COR-L47 (cell line): ENCODE measurements around the gene CD209.
"Not testable (repeated sequence)": the region's sequence is repeated elsewhere in the genome, so short reads cannot be mapped to it uniquely, and the experiment has no call there.

Source experiments
- DNase-seq: peaks from one replicate; lab custom pipeline; 2025; lab: John Stamatoyannopoulos, UW

Gene CD209, protein sequence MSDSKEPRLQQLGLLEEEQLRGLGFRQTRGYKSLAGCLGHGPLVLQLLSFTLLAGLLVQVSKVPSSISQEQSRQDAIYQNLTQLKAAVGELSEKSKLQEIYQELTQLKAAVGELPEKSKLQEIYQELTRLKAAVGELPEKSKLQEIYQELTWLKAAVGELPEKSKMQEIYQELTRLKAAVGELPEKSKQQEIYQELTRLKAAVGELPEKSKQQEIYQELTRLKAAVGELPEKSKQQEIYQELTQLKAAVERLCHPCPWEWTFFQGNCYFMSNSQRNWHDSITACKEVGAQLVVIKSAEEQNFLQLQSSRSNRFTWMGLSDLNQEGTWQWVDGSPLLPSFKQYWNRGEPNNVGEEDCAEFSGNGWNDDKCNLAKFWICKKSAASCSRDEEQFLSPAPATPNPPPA

DNA sequence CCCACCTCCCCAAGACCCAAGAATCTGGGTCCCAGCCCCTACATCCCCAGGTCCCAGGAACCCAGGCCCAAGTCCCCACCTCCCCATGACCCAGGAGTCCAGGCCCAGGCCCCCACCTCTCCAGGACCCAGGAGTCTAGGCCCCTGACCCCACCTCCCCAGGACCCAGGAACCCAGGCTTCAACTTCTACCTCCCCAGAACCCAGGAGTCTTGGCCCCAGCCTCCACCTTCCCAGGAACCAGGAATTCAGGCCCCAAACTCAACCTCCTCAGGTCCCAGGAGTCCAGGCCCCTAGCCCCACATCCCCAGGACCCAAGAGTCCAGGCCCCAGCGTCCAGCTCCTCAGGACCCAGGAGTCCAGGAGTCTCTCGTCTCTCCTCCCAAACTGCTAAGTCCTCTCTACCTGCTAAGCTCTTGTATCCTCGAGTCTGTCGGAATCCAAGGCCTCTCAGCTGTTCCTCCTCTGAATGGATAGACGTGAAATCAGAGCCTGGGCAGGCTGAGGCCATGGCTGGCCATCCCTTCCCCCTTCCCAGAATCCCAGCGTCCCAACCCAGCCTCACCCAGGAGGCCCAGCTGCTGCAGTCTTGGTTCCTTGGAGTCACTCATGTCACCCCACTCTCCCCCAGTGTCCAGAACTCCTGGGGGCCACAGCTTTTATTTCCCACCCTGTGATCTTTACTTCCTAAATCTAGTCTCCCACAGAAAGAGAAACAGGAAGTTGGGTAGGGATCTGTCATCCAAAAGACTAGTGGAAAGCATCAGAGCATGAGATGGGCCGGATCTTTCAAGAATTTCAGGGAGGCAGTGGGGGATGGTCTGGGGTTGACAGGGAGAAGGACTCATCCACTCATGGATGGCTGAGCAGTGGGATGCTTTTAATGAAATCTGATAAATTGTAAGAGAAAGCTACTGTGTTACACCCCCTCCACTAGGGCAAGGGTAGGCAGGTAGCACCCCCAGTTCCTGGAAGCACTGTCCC, at the start of gene CD209:
CD209 (minus strand) TSS at position 632 of the 982 bp plus-strand sequence; CDS start at position 609, 23 bp downstream.
- no peak for DNase-seq

DNA sequence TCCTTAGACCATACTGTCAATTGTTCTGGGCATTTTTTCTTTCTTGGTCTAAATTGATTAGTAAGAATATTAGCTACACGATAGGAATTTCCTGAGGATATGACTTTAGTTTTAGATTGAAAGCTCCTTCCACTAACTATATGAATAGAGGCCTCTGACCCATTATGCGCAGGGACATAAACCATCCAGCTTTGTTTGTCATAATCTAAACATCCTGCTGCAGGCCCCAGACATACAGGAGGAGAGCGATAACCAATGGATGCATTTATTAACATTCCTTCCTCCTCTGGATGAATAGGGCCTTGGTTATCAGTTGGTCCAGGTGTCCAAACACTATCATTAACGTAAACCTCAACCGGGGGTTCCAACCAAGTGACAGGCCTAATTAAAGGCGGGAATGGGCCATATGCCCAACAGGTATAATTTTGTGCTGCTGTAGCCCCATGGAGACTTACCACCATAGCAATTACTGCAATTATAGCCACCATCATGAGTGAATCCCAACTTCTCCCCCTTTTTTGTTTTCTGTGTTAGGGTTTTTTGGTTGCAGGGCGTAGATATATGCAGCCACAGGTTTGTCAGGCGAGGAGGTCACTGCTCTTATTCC, 48.3 kb upstream of the CD209 start:
- DNase-seq, result peak; percentile 88

GRCh38 chr19:7793493-7793892, 46.2 kb upstream of the CD209 start:
- DNase-seq, result no peak

GRCh38 chr19:7792701-7793100, 45.4 kb upstream of the CD209 start:
- DNase-seq, result not testable (repeated sequence)

DNA sequence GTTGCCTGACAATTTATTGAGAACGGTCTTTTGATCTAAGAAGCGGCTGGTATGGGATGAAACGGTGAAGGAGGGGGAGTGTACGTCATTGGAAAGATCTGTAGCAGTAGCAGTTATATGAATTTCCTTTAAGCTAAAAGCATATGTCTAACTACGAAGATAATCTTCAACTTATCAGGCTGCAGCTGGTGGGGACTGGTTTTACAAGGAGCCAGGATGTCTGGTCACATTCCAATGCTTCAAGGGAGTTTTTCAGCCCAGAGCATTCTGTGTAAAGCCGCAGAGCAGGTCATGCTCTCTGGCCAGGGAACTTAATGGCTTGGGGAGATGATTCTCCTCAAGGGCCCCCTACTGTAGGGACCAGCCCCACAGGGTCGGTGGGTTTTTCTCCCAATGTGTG, 44.9 kb upstream of the CD209 start:
- DNase-seq, result no peak

GRCh38 chr19:7790416-7790815, 43.1 kb upstream of the CD209 start:
- DNase-seq, result no peak

DNA sequence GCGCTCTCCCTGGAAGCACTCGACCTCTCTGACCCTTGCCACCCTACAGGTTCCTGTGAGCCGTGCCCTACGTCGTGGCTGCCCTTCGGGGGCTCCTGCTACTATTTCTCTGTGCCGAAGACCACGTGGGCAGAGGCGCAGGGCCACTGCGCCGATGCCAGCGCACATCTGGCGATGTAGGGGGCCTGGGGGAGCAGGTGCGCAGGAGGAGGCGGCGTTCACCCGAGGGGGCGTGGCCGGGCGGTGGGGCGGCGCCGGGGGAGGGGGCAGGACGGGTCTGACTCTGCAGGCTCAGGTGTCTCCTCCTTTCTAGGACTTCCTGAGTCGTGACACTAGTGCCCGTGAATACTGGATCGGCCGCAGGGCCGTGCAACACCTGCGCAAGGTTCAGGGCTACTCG, 42.1 kb upstream of the CD209 start:
- no peak for DNase-seq

DNA sequence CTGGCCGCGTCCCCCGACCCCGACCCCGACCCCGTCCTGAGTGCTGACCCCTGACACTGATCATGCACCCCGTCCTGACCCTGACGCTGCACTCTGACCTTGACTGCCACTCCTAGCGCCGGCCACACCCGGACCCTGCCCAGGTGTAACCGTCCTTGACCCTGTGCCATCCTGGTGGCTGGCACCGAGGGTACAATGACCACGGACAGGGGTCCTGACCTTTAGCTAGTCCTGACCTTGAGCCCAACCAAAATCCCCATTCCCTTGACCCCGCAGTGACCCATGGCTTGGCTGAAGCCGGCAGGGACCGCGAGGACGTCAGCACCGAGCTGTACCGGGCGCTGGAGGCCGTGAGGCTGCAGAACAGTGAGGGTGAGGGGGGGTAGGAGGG, 41.6 kb upstream of the CD209 start:
- DNase-seq, result no peak

DNA sequence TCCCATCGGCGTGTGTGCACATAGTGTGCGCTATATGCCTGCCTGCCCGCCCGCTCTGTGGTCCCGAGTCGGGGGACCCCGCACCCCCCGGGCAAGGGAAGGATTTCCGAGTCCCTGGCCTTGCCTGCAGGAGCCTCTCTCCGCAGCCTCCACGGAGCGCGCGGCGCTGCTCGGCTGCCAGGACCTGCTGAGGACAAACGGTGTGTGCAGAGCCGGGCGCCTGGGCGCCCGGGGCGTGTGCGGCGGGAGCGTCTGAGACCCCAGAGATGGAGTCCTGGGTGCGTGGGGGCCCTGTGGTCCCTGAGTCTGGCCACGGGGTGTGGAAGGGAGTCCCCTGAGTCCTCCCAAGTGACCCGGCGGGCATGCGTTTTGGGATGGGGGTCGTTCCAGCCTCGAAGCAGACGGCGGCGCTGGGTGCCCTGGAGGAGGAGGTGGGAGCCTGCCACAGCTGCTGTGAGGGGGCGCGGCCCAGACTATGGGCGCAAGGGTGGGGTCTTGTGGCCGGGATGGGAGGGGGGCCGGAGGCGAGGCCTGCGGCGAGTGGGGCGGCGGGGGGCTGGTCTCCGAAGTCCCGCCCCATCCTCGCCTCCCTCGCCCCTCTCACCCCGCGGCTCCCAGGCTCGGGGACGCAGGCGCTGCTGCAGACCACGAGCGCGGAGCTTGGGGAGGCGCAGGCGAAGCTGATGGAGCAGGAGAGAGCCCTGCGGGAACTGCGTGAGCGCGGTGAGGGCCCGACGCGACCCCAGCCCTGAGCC, 41.0 kb upstream of the CD209 start:
- DNase-seq, result no peak

- no peak for DNase-seq
Measured at GRCh38 chr19:7787602-7788177, 40.4 kb upstream of the CD209 start.

DNA sequence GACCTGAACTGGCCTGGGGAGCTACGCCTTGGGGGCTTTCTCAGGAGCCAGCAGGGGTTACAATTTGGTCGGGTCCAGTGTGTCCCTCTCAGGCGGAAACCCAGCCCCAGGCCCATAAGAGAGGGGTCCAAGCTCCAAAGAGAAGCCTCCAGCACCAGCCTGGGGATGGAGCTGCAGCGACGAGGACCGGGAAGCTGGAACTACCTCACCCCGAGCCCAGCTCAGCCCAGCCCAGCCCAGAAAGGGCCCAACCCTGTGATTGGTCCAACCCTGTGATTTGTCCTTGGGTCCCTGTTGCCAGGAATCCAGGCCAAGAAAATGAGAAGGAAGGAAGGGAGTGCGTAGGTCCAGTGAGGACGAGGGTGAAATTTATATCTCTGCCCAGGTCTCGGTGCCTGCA, 39.8 kb upstream of the CD209 start:
- DNase-seq, result no peak

DNA sequence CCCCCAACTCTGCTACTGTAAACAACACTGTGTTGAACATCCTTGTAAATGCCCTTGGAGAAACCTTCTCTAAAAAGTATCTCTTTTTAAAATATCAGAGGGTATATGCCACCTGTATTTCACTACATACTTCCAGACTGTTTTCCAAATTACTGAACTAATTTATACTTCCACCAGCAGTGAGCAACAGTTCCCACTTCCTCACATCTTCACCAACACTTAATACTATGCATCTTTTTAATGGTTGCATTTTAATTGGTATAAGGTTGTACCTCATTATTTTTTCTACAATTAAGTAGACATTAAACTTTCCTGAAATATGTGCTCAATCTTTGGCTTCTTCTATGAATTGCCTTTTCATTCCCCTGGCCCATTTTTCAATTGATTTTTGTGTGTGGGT, 37.5 kb upstream of the CD209 start:
- no peak for DNase-seq

DNA sequence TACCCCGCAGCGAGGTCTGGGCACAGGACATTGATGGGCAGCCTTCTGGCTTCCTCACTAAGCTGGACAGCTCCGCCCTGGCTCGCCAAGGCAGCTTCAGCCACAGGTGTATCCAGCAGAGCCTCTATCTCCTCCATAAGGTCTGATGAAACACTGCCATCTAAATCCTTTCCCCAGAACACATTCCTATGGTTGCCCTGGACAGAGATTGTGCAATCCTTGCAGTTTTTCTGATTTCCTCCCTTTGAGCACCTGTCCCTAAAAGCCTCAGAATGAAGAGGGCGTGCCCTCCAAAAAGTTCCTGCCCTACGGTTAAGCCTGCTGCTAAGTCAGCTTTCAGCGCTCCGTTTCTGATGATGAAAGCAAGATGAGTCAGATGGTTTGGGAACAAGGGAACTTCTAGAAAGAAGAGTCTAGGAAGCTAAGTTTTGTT, 36.7 kb upstream of the CD209 start:
- no peak for DNase-seq

DNA sequence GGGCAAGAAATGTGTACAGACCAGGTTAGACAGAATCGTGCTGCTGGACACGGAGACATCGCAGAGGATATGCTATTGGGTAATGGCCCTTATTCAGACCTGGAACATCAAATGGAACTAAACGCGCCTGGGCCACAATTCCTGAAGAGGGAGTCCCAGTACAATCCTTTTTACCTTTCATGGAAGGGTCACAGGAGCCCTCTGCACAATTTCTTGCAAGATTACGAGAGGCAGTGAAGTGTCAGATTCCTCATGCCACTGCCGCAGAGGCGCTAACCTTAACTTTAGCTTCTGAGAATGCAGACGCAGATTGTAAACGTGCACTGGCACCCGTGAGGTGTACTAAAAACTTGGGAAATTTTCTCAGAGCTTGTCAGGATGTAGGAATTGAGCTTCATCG, 33.8 kb upstream of the CD209 start:
- DNase-seq, result no peak

- DNase-seq, result no peak
Measured at GRCh38 chr19:7779631-7780486, 32.5 kb upstream of the CD209 start.

DNA sequence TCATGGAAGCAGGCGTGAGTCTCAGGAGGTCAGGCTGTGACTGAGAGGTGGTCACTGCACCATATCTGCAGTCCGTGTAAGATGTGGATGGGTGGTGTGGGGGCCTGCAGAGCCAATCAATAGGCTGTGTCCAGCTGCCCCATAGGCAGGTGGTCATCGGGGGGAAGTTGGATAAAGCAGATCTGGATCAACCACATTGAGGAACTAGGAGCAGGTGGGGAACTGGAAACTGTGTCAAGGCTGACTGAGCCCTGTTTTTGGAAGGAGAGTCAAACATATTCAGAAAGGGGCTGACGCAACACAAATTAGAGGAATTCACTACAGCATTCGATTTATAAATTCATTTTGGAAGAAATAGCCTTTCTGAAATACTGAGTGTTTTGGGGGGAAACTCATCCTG, 30.7 kb upstream of the CD209 start:
- no peak for DNase-seq

GRCh38 chr19:7775761-7776160, 28.4 kb upstream of the CD209 start:
- DNase-seq, result no peak

DNA sequence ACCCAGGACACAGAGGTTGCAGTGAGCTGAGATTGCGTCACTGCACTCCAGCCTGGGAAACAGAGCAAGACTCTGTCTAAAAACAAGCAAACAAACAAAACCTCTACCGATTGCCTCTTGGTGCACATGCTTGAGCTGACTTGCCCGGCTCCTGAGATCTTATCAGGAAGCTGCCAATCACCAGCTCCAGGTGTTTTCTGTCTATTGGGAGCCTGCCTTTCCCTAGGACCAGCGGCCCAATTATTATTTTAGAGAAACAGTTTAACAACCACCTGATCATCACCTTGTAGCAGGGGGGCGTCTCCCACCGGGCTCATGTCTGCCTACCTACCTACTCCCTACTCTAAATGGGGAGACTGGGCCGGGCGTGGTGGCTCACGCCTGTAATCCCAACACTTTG, 26.5 kb upstream of the CD209 start:
- DNase-seq, result no peak

GRCh38 chr19:7772752-7773291, 25.5 kb upstream of the CD209 start:
- DNase-seq, result no peak

- DNase-seq, result no peak
Measured at GRCh38 chr19:7771072-7771471, 23.7 kb upstream of the CD209 start.
